ENCODE results near the gene ADGRF4.

ADGRF4 gene

GRCh38 chr6:47698342-47698787 is at the start of gene ADGRF4:
TSS of gene ADGRF4 (plus strand) at chr6:47698580. CDS start at chr6:47707246, 8,666 bp downstream.
- in situ Hi-C loops (cut with HindIII; ENCODE audit: low pct_ligation_motif_present, low pct_unique_long_range_greater_than_20kb, low sequenced_read_pairs), result no loop called here
- DNase-seq, result no peak

DNA sequence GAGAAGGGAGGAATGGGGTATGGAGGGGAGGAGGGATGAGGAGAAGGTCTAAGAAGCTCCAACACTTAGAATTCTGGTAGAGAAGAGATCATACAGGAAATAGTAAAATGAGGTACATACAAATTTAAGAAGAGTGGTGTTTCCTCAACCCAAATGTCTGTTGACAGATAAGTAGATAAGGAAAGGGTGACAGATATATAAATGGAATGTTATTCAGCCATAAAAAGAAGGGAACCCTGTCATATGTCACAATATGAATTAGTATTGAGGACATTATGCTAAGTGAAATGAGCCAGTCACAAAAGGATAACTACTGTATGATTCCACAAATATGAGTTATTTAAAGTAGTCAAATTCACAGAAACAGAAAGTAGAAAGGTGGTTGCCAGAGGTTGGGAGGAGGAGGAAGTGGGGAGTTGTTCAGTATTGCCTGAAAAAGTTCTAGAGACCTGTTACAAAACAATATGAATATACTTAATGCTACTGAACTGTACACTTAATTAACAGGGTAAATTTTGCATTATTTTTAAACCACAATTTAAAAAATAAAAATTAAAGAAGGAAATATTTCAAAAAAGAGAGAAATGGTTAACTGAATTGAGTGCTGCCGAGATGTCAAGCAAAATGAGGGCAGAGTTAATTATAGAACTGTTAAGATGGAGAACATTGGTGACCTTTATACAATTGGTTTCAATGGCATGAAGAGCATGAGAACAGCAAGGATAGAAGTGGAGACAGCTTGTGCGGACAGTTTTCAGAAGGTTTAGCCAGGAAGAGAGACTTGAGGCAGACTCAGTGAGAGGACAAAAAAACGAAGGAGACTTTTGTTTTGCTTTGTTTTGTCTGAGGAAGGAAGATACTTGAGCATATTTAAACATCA is 47.6 kb upstream of the ADGRF4 start:
- in situ Hi-C loops (cut with HindIII; ENCODE audit: low pct_ligation_motif_present, low pct_unique_long_range_greater_than_20kb, low sequenced_read_pairs), result no loop called here
- no peak for DNase-seq

DNA sequence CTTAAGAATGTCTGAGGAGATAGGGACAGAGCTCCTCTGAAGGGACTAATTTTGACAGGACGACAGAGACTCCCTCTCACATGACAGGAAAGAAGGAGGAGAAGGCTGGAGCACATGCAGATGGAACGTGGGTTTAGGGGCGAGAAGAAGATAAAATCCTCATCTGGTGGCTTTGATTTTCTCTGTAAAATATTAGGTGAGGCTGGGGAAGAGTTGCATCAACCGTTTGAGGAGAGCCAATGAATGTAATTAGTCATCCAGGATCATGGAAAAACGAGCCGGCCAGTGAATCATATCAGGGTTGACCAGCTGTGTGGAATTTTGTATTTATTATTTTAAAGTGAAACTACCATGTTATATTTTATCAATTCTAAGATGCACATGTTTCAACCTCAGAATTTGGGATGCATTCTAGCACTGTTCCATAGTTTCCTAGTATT is 46.9 kb upstream of the ADGRF4 start:
- in situ Hi-C loops (cut with HindIII; ENCODE audit: low pct_ligation_motif_present, low pct_unique_long_range_greater_than_20kb, low sequenced_read_pairs), result no loop called here
- peak; percentile 68 for DNase-seq

DNA sequence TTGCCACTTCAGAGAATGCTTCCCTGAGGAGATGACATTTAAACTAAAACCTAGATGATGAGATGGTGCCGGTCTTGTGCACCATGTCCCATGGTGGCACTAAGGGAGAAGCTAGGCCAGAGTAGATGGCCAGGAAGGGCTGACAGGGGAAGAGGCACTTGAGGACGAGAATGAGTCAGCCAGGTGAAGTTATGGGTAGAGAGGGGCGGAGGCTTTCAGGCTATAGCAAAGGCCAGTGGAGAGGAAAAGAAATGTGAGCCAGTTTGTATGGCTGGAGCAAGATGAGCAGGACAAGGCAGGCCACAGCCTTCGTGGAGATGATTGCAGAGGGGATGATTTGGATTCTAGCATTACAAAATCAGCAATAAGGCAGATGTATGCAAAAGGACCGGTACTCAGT is 44.7 kb upstream of the ADGRF4 start:
- in situ Hi-C loops (cut with HindIII; ENCODE audit: low pct_ligation_motif_present, low pct_unique_long_range_greater_than_20kb, low sequenced_read_pairs), result no loop called here
- no peak for DNase-seq

- DNase-seq, result no peak
- in situ Hi-C loops (cut with HindIII; ENCODE audit: low pct_ligation_motif_present, low pct_unique_long_range_greater_than_20kb, low sequenced_read_pairs), result no loop called here
Measured at GRCh38 chr6:47654255-47654654, 44.1 kb upstream of the ADGRF4 start.

GRCh38 chr6:47655719-47656595 is 42.4 kb upstream of the ADGRF4 start:
- peak; percentile 69 for DNase-seq
- in situ Hi-C loops (cut with HindIII; ENCODE audit: low pct_ligation_motif_present, low pct_unique_long_range_greater_than_20kb, low sequenced_read_pairs), result no loop called here

GRCh38 chr6:47661960-47662359 is 36.4 kb upstream of the ADGRF4 start:
- in situ Hi-C loops (cut with HindIII; ENCODE audit: low pct_ligation_motif_present, low pct_unique_long_range_greater_than_20kb, low sequenced_read_pairs), result no loop called here
- DNase-seq, result no peak

GRCh38 chr6:47663462-47664216 is 34.7 kb upstream of the ADGRF4 start:
- DNase-seq, result no peak
- in situ Hi-C loops (cut with HindIII; ENCODE audit: low pct_ligation_motif_present, low pct_unique_long_range_greater_than_20kb, low sequenced_read_pairs), result no loop called here

- DNase-seq, result no peak
- in situ Hi-C loops (cut with HindIII; ENCODE audit: low pct_ligation_motif_present, low pct_unique_long_range_greater_than_20kb, low sequenced_read_pairs), result no loop called here
Measured at GRCh38 chr6:47665112-47665511, 33.3 kb upstream of the ADGRF4 start.

DNA sequence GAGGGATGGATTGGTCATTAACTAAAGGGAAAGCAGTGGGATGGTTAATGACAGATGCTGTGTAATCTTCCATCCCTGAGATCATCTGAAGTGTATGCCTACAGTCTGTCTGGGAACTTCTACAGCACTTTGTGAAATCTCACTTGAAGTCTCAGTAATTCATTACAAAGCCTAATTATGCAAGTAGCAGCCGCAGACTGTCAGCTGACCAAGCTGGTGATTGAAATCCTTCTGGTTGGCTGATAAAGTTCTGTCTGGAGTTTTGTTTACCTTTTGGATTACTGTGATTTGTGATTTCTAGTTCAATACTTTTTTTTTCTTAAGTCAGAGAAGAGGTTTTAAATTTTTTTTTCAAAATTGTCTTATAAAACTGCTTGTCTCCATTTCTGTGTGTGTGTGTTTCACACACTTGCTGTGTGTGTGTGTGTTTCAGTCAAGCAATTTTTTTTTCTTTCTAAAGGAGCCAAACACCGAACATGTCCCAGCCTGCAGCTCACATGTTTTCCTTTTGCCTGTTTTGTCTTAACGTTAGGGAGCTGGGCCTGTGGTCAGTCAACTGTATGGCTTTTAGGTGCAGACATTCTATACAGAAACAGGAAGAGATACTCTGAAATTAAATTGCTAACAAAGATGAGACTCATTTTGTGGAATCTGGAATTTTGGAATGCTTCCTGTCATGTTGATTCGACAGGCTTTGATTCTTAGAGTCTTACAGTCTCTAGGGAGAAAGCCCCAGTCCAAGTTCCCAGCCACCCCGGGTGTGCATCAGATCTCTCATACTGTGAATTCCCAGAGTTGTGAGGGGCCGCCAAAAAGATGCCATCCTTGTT is 28.5 kb upstream of the ADGRF4 start:
- peak; percentile 38 for DNase-seq
- in situ Hi-C loops (cut with HindIII; ENCODE audit: low pct_ligation_motif_present, low pct_unique_long_range_greater_than_20kb, low sequenced_read_pairs), result no loop called here

DNA sequence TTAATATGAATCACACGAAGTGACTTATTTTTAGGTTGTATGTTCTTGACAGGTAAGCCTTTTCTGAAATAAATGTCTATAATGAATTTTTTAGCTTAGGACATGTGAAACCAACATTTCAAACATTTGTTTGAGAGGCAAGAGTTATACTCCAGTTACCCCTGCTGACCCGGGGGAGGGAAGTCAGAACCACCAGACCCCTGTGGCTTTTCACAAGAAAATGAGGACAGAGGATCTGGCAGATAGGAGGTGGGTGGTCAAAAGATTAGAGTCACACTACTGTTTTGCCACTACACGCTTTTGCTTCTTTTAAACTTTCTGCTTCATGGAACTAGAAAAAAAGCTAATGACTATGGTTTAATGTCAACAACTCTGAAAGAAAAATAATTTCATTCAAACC is 27.5 kb upstream of the ADGRF4 start:
- no peak for DNase-seq
- in situ Hi-C loops (cut with HindIII; ENCODE audit: low pct_ligation_motif_present, low pct_unique_long_range_greater_than_20kb, low sequenced_read_pairs), result no loop called here

GRCh38 chr6:47671777-47672176 is 26.6 kb upstream of the ADGRF4 start:
- DNase-seq, result no peak
- in situ Hi-C loops (cut with HindIII; ENCODE audit: low pct_ligation_motif_present, low pct_unique_long_range_greater_than_20kb, low sequenced_read_pairs), result no loop called here

GRCh38 chr6:47672816-47673215 is 25.6 kb upstream of the ADGRF4 start:
- in situ Hi-C loops (cut with HindIII; ENCODE audit: low pct_ligation_motif_present, low pct_unique_long_range_greater_than_20kb, low sequenced_read_pairs), result no loop called here
- no peak for DNase-seq

DNA sequence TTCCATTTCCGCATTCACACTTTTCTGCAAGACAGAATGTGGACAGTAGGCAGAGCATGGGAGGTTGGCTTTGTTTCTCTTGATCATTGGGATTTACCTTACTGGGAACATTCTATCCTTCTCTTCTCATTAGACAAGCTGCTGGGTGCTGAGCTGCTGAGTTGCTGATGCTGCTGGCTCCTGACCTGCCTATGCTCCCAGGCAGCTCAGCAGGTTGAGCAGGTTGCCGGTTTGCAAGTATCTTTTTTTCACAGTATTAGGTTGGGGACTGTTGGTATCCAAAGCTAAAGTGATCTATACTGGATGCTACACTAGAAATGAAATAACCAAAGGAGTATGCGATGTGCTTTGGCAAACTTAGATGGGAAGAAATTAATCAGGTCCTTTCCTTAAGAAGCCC is 23.7 kb upstream of the ADGRF4 start:
- no peak for DNase-seq
- in situ Hi-C loops (cut with HindIII; ENCODE audit: low pct_ligation_motif_present, low pct_unique_long_range_greater_than_20kb, low sequenced_read_pairs), result no loop called here

DNA sequence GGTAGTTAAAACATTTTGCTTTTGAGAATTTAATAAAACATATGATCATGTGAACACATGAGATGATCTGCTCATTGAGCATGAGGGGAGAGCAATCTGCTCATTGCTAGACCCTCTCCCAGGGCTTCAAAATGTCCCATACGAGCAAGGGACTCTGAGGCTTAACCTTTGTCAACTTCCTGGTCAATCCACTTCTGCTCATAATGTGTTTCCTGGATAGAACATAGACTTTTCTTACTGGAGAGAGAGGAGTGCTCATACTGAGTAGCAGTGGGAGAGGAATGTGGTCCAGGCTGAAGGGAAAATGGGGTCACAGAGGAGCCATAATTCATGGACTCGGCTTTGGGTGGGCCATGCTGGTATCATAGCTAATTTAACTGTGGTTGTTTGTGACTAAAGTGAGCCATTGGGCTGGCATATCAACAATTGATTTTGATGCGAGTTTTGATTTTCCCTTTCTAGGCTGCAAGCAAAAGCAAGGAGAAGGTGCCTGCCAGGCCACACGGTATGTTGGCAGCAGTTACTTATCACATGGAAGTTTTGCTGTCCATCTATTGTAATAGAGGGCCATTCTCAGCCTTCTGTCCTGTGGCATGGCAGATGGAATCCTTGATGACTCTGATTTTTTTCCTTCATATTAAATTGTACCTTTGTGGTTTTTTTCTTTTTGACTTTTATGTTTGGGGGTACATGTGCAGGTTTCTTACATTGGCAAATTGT is 20.8 kb upstream of the ADGRF4 start:
- in situ Hi-C loops (cut with HindIII; ENCODE audit: low pct_ligation_motif_present, low pct_unique_long_range_greater_than_20kb, low sequenced_read_pairs), result no loop called here
- no peak for DNase-seq

GRCh38 chr6:47678739-47679138 is 19.6 kb upstream of the ADGRF4 start:
- no peak for DNase-seq
- in situ Hi-C loops (cut with HindIII; ENCODE audit: low pct_ligation_motif_present, low pct_unique_long_range_greater_than_20kb, low sequenced_read_pairs), result no loop called here

- DNase-seq, result no peak
- in situ Hi-C loops (cut with HindIII; ENCODE audit: low pct_ligation_motif_present, low pct_unique_long_range_greater_than_20kb, low sequenced_read_pairs), result no loop called here
Measured at GRCh38 chr6:47679322-47679906, 19.0 kb upstream of the ADGRF4 start.

Data from ACHN (cell line).